ACC112 (cell line): ENCODE measurements around the gene KRTAP4-7.
"Not testable (repeated sequence)": the region's sequence is repeated elsewhere in the genome, so short reads cannot be mapped to it uniquely, and the experiment has no call there.

Source experiments
- H2AFZ ChIP-seq: fragments of 200-600 bp; sonication (generic); one replicate; pipeline ENCODE4 v1.6.0; 2017; ENCODE audit warnings: antibody characterized with exemption, low read length; ENCODE audit not compliant: unreplicated experiment
- H3K27ac ChIP-seq: fragments of 200-600 bp; sonication (generic); 2 replicates; pipeline ENCODE4 v1.5.1; 2014; ENCODE audit warnings: low read depth, mild to moderate bottlenecking, antibody characterized with exemption, low read length, moderate library complexity
- H3K27me3 ChIP-seq: fragments of 200-600 bp; sonication (generic); 2 replicates; pipeline ENCODE4 v1.6.1; 2014; ENCODE audit warnings: mild to moderate bottlenecking, antibody characterized with exemption, low read length, moderate library complexity, mixed read lengths; ENCODE audit not compliant: insufficient read depth
- H3K36me3 ChIP-seq: fragments of 200-600 bp; sonication (generic); 2 replicates; pipeline ENCODE4 v1.6.1; 2016; ENCODE audit warnings: mild to moderate bottlenecking, antibody characterized with exemption, low read length, moderate library complexity, mixed read lengths; ENCODE audit not compliant: insufficient read depth
- H3K4me1 ChIP-seq: fragments of 200-600 bp; sonication (generic); one replicate; pipeline ENCODE4 v1.6.1; 2016; ENCODE audit warnings: low read length, mixed read lengths; ENCODE audit not compliant: insufficient read depth, unreplicated experiment, control insufficient read depth
- H3K4me3 ChIP-seq: fragments of 200-600 bp; sonication (generic); 2 replicates; pipeline ENCODE4 v1.5.1; 2014; ENCODE audit warnings: mild to moderate bottlenecking, low read depth, low read length
- H3K79me2 ChIP-seq: fragments of 200-600 bp; sonication (generic); one replicate; pipeline ENCODE4 v1.6.0; 2016; ENCODE audit warnings: low read length; ENCODE audit not compliant: control insufficient read depth, unreplicated experiment, insufficient read depth

Gene KRTAP4-7

DNA sequence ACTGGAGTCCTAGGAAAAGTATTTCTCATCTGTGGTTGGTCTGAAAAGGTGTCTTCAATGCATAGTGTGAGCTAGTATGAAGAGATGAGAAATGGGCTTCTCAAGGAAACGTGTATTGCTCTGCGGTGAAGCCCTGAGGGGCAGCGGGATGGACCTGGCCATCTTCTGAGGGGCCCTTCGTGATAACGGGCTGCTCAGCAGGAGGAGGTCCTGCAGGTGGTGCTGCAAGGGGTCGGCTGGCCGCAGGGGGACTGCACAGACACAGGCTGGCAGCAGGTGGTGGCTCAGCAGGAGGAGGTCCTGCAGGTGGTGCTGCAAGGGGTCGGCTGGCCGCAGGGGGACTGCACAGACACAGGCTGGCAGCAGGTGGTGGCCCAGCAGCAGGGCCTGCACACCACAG, 29.4 kb upstream of the KRTAP4-7 start:
- not testable (repeated sequence) for H3K27ac ChIP-seq, H3K27me3 ChIP-seq, H3K36me3 ChIP-seq, H3K79me2 ChIP-seq, H3K4me3 ChIP-seq, H2AFZ ChIP-seq
- peaks cover 11% of the 10 kb centered on the region for H3K4me1 ChIP-seq

DNA sequence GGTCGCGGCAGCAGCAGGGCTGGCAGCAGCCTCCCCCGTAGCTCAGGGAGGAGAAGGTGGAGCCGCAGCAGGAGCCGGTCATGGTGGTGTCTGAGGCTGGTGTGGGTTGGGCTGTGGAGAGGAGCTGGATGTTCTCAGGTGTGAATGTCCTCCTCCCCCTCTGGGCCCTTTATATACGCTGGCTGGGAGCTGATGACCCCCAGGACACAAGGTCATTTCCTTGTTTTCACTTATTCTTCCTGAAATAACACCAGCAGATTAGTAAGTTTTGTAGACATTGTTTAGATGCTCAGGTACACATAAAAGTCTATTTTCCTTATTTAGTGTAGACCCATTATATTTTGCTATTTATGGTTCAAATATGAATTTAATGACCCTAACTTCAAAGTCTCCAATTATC, 28.8 kb upstream of the KRTAP4-7 start, which contains the start of gene KRTAP2-2:
KRTAP2-2 (minus strand) TSS at position 101 of the 400 bp plus-strand sequence; CDS start at position 82, 19 bp downstream.
- not testable (repeated sequence) for H3K4me3 ChIP-seq, H3K27me3 ChIP-seq, H3K36me3 ChIP-seq, H3K79me2 ChIP-seq, H3K27ac ChIP-seq, H2AFZ ChIP-seq
- H3K4me1 ChIP-seq, result peaks cover 15% of the 10 kb centered on the region

DNA sequence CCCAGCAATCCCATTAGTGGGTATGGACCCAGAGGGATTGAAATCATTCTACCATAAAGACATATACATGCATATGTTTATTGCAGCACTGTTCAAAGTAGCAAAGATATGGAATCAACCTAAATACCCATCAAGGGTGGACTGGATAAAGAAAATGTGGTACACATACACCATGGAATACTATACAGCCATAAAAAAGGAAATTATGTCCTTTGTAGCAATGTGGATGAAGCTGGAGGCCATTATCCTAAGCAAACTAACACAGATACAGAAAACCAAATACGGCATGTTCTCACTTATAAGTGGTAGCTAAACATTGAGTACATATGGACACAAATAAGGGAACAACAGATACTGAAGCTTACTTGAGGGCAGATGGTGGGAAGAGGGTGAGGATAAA, 26.4 kb upstream of the KRTAP4-7 start:
- Histone ChIP-seq H3K79me2 (no peaks in the 10 kb centered on the region), H3K27me3 (no peaks in the 10 kb centered on the region), H3K4me3 (no peak overlapping the region), H2AFZ (no peak overlapping the region), H3K27ac (no peak overlapping the region), H3K4me1 (peaks cover 38% of the 10 kb centered on the region), H3K36me3 (0 out of 2 replicates have a peak, but pooled peaks cover 4% of the 10 kb centered on the region)

DNA sequence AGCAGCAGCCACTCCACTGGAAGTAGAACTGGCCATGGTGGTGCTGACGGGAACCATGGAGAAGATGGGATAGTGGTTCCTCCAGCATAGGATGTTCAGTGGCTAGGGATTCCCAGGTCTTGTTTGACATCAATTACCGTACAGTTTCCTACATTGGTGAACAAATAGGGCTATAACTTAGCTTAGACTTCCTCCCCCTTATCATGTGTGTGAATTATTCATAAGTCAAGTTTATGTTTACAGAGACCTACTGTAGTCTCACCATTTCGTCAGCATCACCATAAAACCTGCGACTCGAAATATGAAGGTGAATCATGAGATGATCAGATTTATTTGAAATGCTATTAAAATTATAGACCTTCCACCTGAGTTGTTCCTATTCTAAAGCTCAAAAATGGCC, 25.2 kb upstream of the KRTAP4-7 start:
- no peaks in the 10 kb centered on the region for H3K27me3 ChIP-seq
- no peak overlapping the region for H3K4me3 ChIP-seq
- H3K79me2 ChIP-seq, result no peaks in the 10 kb centered on the region
- no peak overlapping the region for H2AFZ ChIP-seq
- no peaks in the 10 kb centered on the region for H3K36me3 ChIP-seq
- H3K27ac ChIP-seq, result peak overlapping the region; percentile 93
- peaks cover 49% of the 10 kb centered on the region for H3K4me1 ChIP-seq

DNA sequence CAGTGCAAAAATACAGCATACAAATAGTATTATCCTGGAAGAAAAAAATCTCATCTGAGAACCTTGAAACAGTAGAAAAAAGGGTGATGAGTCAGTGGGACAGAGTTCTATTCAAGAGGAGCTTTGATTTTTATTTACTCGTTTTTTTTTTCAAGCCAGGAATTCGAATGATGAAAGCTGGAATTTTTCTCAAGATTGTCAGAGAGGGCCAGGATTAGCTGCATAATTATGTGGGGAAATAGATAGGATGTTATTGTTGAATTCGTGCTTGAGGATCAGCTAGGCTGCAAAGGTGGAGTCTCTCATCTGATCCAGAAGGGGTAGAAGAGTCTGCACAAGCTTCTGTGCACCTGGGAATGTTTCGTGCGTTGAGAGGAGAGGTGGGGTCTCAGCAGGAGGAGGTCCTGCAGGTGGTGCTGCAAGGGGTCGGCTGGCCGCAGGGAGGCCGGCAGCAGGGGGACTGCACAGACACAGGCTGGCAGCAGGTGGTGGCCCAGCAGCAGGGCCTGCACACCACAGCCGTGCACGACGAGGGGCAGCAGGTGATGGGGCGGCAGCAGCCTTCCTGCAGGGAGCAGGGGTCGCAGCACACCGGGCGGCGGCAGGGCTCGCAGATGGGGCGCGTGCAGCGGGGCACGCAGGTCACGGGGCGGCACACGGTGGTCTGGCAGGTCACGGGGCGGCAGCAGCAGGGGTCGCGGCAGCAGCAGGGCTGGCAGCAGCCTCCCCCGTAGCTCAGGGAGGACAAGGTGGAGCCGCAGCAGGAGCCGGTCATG, 24.5 kb upstream of the KRTAP4-7 start:
- not testable (repeated sequence) for H3K4me3 ChIP-seq, H3K36me3 ChIP-seq, H3K27me3 ChIP-seq, H3K79me2 ChIP-seq, H2AFZ ChIP-seq
- Histone ChIP-seq H3K27ac (peak overlapping the region; percentile 93), H3K4me1 (peaks cover 49% of the 10 kb centered on the region)

DNA sequence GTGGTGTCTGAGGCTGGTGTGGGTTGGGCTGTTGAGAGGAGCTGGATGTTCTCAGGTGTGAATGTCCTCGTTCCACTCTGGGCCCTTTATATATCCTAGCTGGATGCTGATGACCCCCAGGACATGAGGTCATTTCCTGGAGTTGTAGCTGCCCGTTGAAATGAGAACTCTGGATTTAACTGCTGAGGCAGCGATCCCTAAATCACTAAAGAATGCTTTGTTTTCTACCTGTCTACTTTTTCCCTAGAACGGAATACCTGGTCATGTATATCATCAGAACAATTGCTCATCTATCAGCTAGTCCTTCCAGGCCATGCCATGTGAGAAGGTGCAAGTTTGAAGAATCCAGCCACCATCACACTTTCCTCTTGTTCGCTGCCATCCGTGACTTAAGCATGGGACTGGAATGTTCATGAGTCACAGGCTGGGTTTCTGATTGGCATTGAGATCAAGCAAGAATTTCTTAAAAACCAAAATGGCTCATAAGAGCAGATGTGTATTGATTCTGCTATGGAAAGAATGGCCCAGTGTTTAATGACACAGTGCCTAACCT, 23.8 kb upstream of the KRTAP4-7 start, which contains the start of gene KRTAP2-3:
KRTAP2-3 (minus strand) TSS at position 63 of the 553 bp plus-strand sequence. CDS start 64 bp downstream, outside the sequence.
- Histone ChIP-seq H2AFZ (peak within 1 kb of the TSS; percentile 53), H3K27me3 (no peaks in the 10 kb centered on the region), H3K79me2 (no peaks in the 10 kb centered on the region), H3K36me3 (no peaks in the 10 kb centered on the region), H3K4me3 (no peak within 1 kb of the TSS; the same call in 1 of the 2 replicates), H3K4me1 (peaks cover 49% of the 10 kb centered on the region), H3K27ac (peak within 1 kb of the TSS; percentile 93)

DNA sequence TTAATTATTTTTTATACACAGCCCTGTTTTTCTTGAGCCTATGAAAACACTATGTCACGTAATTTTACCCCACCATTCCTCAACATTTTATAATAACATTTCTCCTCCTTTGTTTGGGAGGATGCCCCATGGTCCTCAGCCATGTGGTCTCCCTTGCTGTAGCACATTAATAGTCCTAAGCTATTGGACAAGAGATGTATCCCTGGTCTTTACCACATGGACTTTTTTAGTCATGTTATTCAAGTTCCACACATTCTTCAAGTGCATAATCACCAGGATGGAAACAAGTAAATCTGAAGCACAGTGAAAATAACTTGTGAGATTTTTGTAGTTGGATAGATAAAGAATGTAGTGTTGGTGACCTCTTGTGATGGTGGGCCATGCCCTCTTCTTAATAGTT, 22.0 kb upstream of the KRTAP4-7 start:
- H3K27ac ChIP-seq, result peak overlapping the region; percentile 93

DNA sequence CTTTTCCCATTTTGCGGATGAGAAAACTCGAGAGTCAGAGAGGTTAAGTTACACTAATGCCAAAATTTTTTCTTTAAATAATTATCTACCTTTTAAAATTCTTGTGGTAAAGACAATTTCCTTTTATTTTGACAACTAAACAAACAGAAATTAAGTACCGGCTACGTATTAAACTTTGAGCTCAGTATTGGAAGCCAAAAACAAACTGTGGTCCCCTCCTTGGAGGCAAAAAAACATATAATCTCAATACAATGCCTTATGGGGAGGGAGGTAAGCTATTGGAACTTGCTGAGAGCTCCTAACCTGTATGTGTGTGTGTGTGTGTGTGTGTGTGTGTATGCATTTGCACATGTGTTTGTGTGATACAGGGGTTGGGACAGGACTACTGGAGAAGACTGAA, 20.5 kb upstream of the KRTAP4-7 start:
- Histone ChIP-seq H3K36me3 (no peaks in the 10 kb centered on the region), H3K79me2 (no peaks in the 10 kb centered on the region), H3K27ac (peak overlapping the region; percentile 93; the same call in 1 of the 2 replicates), H2AFZ (no peak overlapping the region), H3K4me3 (no peak overlapping the region), H3K4me1 (peaks cover 62% of the 10 kb centered on the region), H3K27me3 (no peaks in the 10 kb centered on the region)

More for the DNA sequence above, 22.0 kb upstream of the KRTAP4-7 start:
- Histone ChIP-seq H2AFZ (peak overlapping the region; percentile 58), H3K36me3 (no peaks in the 10 kb centered on the region), H3K27me3 (no peaks in the 10 kb centered on the region), H3K4me3 (no peak overlapping the region), H3K79me2 (no peaks in the 10 kb centered on the region), H3K4me1 (peaks cover 60% of the 10 kb centered on the region)

DNA sequence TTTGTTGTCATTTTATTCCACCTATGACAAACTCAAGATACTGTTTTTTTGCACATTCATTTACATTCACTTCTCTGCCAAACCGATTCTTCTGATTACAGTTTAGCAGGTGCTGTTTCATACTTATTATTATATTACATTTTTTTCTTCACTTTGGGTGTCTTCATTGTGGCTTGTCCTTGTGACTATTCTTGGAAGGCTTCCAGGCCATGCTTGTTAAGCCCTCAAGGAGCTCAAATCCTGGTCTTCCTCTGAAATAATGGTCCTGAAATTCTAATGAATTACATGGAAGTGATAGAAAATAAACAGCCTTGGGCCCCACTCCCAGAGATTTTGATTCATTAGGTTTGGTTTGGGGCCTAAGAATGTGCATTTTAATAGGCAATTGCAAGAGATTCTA, 19.6 kb upstream of the KRTAP4-7 start:
- no peaks in the 10 kb centered on the region for H3K27me3 ChIP-seq
- no peak overlapping the region for H3K27ac ChIP-seq
- peaks cover 55% of the 10 kb centered on the region for H3K4me1 ChIP-seq
- H3K36me3 ChIP-seq, result no peaks in the 10 kb centered on the region
- no peak overlapping the region for H2AFZ ChIP-seq
- H3K4me3 ChIP-seq, result no peak overlapping the region
- H3K79me2 ChIP-seq, result no peaks in the 10 kb centered on the region

DNA sequence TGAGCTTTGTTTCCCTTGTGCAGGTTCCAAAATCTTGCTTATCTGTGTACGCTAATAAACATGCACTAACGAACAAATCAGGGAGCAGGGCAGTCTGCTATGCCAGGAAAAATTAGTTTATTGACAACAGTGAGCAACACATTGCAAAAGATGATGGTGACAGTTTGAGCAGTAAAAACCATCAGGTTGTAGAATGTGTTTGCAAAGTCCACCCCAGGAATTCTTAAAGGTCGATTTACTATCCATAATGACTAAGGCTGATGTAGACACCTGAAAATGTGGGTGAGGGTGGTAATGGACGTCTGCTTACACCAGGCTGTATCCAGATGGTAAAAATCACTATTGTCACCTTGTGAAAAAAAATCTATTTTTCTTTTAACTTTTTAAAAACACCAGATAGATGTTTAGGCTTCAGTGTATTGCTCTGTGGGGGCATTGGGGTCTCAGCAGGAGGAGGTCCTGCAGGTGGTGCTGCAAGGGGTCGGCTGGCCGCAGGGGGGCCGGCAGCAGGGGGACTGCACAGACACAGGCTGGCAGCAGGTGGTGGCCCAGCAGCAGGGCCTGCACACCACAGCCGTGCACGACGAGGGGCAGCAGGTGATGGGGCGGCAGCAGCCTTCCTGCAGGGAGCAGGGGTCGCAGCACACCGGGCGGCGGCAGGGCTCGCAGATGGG, 18.8 kb upstream of the KRTAP4-7 start:
- H2AFZ ChIP-seq, H3K36me3 ChIP-seq, H3K79me2 ChIP-seq, H3K27me3 ChIP-seq, H3K4me3 ChIP-seq, H3K27ac ChIP-seq: not testable (repeated sequence)
- peaks cover 49% of the 10 kb centered on the region for H3K4me1 ChIP-seq
